ENCODE data around the gene CREBRF. TPM values are rescaled to one million over a fixed set of nuclear protein-coding genes. Genes with fewer than 3 reads are reported as not detected.
"Not testable (repeated sequence)": the region's sequence is repeated elsewhere in the genome, so short reads cannot be mapped to it uniquely, and the experiment has no call there.

CREBRF gene
- total RNA-seq, 2 donors from 2014 or later = 12.1 to 25.6 TPM

- ATAC-seq (no peak), DNase-seq (no peak)
- intact Hi-C loops (cut with DNase I, micrococcal nuclease) = no loop called here
Observed at GRCh38 chr5:173065155-173065554, 9.0 kb downstream of the CREBRF start.

GRCh38 chr5:173069671-173070070 is 13.5 kb downstream of the CREBRF start:
- ATAC-seq = no peak
- intact Hi-C loops (cut with DNase I, micrococcal nuclease) = no loop called here
- DNase-seq = no peak

- DNase-seq (no peak), ATAC-seq (no peak)
- intact Hi-C loops (cut with DNase I, micrococcal nuclease) = no loop called here
Observed at GRCh38 chr5:173075137-173075843, 19.1 kb downstream of the CREBRF start.

- intact Hi-C loops (cut with DNase I, micrococcal nuclease) = no loop called here
- DNase-seq = no peak
- no peak for ATAC-seq
Observed at GRCh38 chr5:173075970-173076369, 19.8 kb downstream of the CREBRF start.

- DNase-seq; intact Hi-C loops (cut with DNase I, micrococcal nuclease); ATAC-seq: not testable (repeated sequence)
Observed at GRCh38 chr5:173076471-173076870, 20.3 kb downstream of the CREBRF start.

- DNase-seq = no peak
- intact Hi-C loops (cut with DNase I, micrococcal nuclease) = no loop called here
- ATAC-seq = no peak
Observed at GRCh38 chr5:173078878-173079277, 22.7 kb downstream of the CREBRF start.

GRCh38 chr5:173089581-173089980 is 33.4 kb downstream of the CREBRF start:
- ATAC-seq = no peak
- intact Hi-C loops (cut with DNase I, micrococcal nuclease) = no loop called here

GRCh38 chr5:173090639-173091038 is 34.5 kb downstream of the CREBRF start:
- intact Hi-C loops (cut with DNase I, micrococcal nuclease) = no loop called here
- DNase-seq (no peak), ATAC-seq (no peak)

More at GRCh38 chr5:173089581-173089980, 33.4 kb downstream of the CREBRF start:
- DNase-seq = no peak

GRCh38 chr5:173091981-173092380 is 35.8 kb downstream of the CREBRF start:
- ATAC-seq (no peak), DNase-seq (no peak)
- intact Hi-C loops (cut with DNase I, micrococcal nuclease) = no loop called here

- intact Hi-C loops (cut with DNase I, micrococcal nuclease) = no loop called here
- peak; percentile 15 to 45 for DNase-seq
- ATAC-seq = peak; percentile 73
Observed at GRCh38 chr5:173093606-173094005, 37.5 kb downstream of the CREBRF start.

- DNase-seq (no peak), ATAC-seq (peak; percentile 85)
Observed at GRCh38 chr5:173094012-173094661, 38.0 kb downstream of the CREBRF start.

GRCh38 chr5:173098787-173099186 is 42.6 kb downstream of the CREBRF start:
- intact Hi-C loops (cut with DNase I, micrococcal nuclease) = no loop called here
- no peak for ATAC-seq
- no peak for DNase-seq

More at GRCh38 chr5:173094012-173094661, 38.0 kb downstream of the CREBRF start:
- intact Hi-C loops (cut with DNase I, micrococcal nuclease) = no loop called here

GRCh38 chr5:173099461-173099860 is 43.3 kb downstream of the CREBRF start:
- intact Hi-C loops (cut with DNase I, micrococcal nuclease) = no loop called here
- ATAC-seq (no peak), DNase-seq (no peak)

GRCh38 chr5:173101245-173101644 is 45.1 kb downstream of the CREBRF start:
- intact Hi-C loops (cut with DNase I, micrococcal nuclease) = no loop called here
- DNase-seq = no peak
- ATAC-seq = no peak

GRCh38 chr5:173103411-173103810 is 47.3 kb downstream of the CREBRF start:
- DNase-seq = no peak
- ATAC-seq = no peak

GRCh38 chr5:173108914-173109313 is 52.8 kb downstream of the CREBRF start:
- ATAC-seq = no peak
- DNase-seq = no peak
- intact Hi-C loops (cut with DNase I, micrococcal nuclease) = no loop called here

More at GRCh38 chr5:173103411-173103810, 47.3 kb downstream of the CREBRF start:
- intact Hi-C loops (cut with DNase I, micrococcal nuclease) = no loop called here

GRCh38 chr5:173114536-173114935 is 58.4 kb downstream of the CREBRF start:
- DNase-seq (no peak), ATAC-seq (no peak)
- intact Hi-C loops (cut with DNase I, micrococcal nuclease) = no loop called here

- ATAC-seq (no peak), DNase-seq (no peak)
- intact Hi-C loops (cut with DNase I, micrococcal nuclease) = no loop called here
Observed at GRCh38 chr5:173119719-173120118, 63.6 kb downstream of the CREBRF start.

GRCh38 chr5:173123416-173123815 is 67.3 kb downstream of the CREBRF start:
- DNase-seq = no peak
- intact Hi-C loops (cut with DNase I, micrococcal nuclease) = no loop called here
- no peak for ATAC-seq

GRCh38 chr5:173132166-173132565 is 76.0 kb downstream of the CREBRF start:
- DNase-seq; intact Hi-C loops (cut with DNase I, micrococcal nuclease); ATAC-seq: not testable (repeated sequence)

Measured in left colon (tissue), 2 donors.